H9 (cell line): ENCODE results near the gene ANKFY1. TPM values are rescaled to one million over a fixed set of nuclear protein-coding genes. Genes with fewer than 3 reads are reported as not detected.

Source experiments
- DNase-seq: peaks from one replicate; pipeline ENCODE4 v3.0.0-alpha.2; 2017
- H2AFZ ChIP-seq: one replicate; pipeline ENCODE4 v1.6.1; 2013; ENCODE audit warnings: mild to moderate bottlenecking, low read length, control low read depth, moderate library complexity
- H2AK5ac ChIP-seq: 2 replicates; pipeline ENCODE4 v1.6.1; 2013; ENCODE audit warnings: low read length, control low read depth, mixed read lengths; ENCODE audit not compliant: insufficient read length
- H2BK120ac ChIP-seq: one replicate; pipeline ENCODE4 v1.6.1; 2013; ENCODE audit warnings: low read depth, mild to moderate bottlenecking, low read length, control low read depth, inconsistent platforms; ENCODE audit not compliant: poor library complexity, severe bottlenecking
- H2BK12ac ChIP-seq: 2 replicates; pipeline ENCODE4 v1.6.1; 2013; ENCODE audit warnings: low read length, control low read depth, mixed read lengths, low read depth; ENCODE audit not compliant: insufficient read length
- H2BK15ac ChIP-seq: 2 replicates; pipeline ENCODE4 v1.6.1; 2013; ENCODE audit warnings: low read depth, low read length, control low read depth
- H2BK20ac ChIP-seq: one replicate; pipeline ENCODE4 v1.6.1; 2013; ENCODE audit warnings: low read depth, mild to moderate bottlenecking, low read length, control low read depth, inconsistent platforms; ENCODE audit not compliant: poor library complexity, severe bottlenecking
- H2BK5ac ChIP-seq: 2 replicates; pipeline ENCODE4 v1.6.1; 2013; ENCODE audit warnings: low read length, control low read depth, mixed read lengths; ENCODE audit not compliant: insufficient read length
- H3K14ac ChIP-seq: 2 replicates; pipeline ENCODE4 v1.6.1; 2013; ENCODE audit warnings: low read length, control low read depth; ENCODE audit not compliant: insufficient read depth
- H3K18ac ChIP-seq: 2 replicates; pipeline ENCODE4 v1.6.1; 2013; ENCODE audit warnings: low read depth, mild to moderate bottlenecking, mixed read lengths, low read length, control low read depth; ENCODE audit not compliant: insufficient read length
- H3K23ac ChIP-seq: 2 replicates; pipeline ENCODE4 v1.6.1; 2013; ENCODE audit warnings: low read length, control low read depth, mixed read lengths, low read depth; ENCODE audit not compliant: insufficient read length
- H3K23me2 ChIP-seq: 2 replicates; pipeline ENCODE4 v1.6.1; 2013; ENCODE audit warnings: low read depth, mild to moderate bottlenecking, mixed read lengths, low read length, control low read depth; ENCODE audit not compliant: insufficient read length, poor library complexity, severe bottlenecking
- H3K27ac ChIP-seq: 2 replicates; pipeline ENCODE4 v1.5.1; 2013; ENCODE audit warnings: low read length, control low read depth, mixed read lengths, low read depth; ENCODE audit not compliant: insufficient read length
- H3K27me3 ChIP-seq: 2 replicates; pipeline ENCODE4 v1.6.1; 2013; ENCODE audit warnings: low read length, control low read depth, inconsistent platforms; ENCODE audit not compliant: insufficient read depth
- H3K4ac ChIP-seq: 2 replicates; pipeline ENCODE4 v1.6.1; 2013; ENCODE audit warnings: low read depth, mild to moderate bottlenecking, control low read depth, inconsistent platforms, low read length, moderate library complexity
- H3K4me1 ChIP-seq: 2 replicates; pipeline ENCODE4 v1.6.1; 2013; ENCODE audit warnings: low read length, control low read depth, inconsistent platforms; ENCODE audit not compliant: insufficient read depth
- H3K4me2 ChIP-seq: 2 replicates; pipeline ENCODE4 v1.6.1; 2013; ENCODE audit warnings: low read length, control low read depth, mixed read lengths; ENCODE audit not compliant: insufficient read length, insufficient read depth
- H3K56ac ChIP-seq: 2 replicates; pipeline ENCODE4 v1.6.1; 2013; ENCODE audit warnings: low read depth, mild to moderate bottlenecking, mixed read lengths, low read length, control low read depth; ENCODE audit not compliant: insufficient read length
- H3K79me1 ChIP-seq: 2 replicates; pipeline ENCODE4 v1.6.1; 2013; ENCODE audit warnings: low read depth, mild to moderate bottlenecking, moderate library complexity, low read length, control low read depth, inconsistent platforms; ENCODE audit not compliant: insufficient read depth, poor library complexity, severe bottlenecking
- H3K79me2 ChIP-seq: 2 replicates; pipeline ENCODE4 v1.6.1; 2013; ENCODE audit warnings: low read length, control low read depth, inconsistent platforms; ENCODE audit not compliant: insufficient read depth
- H3K9ac ChIP-seq: 2 replicates; pipeline ENCODE4 v1.6.1; 2013; ENCODE audit warnings: low read length, control low read depth, mixed read lengths; ENCODE audit not compliant: insufficient read length; ENCODE audit errors: extremely low read depth
- H3K9me3 ChIP-seq: one replicate; pipeline ENCODE4 v1.6.1; 2013; ENCODE audit warnings: low read depth, low read length, inconsistent platforms; ENCODE audit not compliant: control insufficient read depth
- H3T11ph ChIP-seq: one replicate; pipeline ENCODE4 v1.6.1; 2013; ENCODE audit warnings: mild to moderate bottlenecking, low read length, control low read depth, inconsistent platforms
- H4K20me1 ChIP-seq: one replicate; pipeline ENCODE4 v1.6.1; 2013; ENCODE audit not compliant: control insufficient read depth, insufficient read length, insufficient read depth
- H4K5ac ChIP-seq: 2 replicates; pipeline ENCODE4 v1.6.1; 2013; ENCODE audit warnings: low read depth, mild to moderate bottlenecking, mixed read lengths, low read length, control low read depth; ENCODE audit not compliant: insufficient read length
- H4K8ac ChIP-seq: replicated peaks from 2 replicates; pipeline ENCODE4 v1.6.1; 2013; ENCODE audit warnings: low read length, control low read depth, mixed read lengths, low read depth; ENCODE audit not compliant: insufficient read length
- H4K91ac ChIP-seq: 2 replicates; pipeline ENCODE4 v1.6.1; 2013; ENCODE audit warnings: low read depth, mild to moderate bottlenecking, moderate library complexity, mixed read lengths, low read length, control low read depth; ENCODE audit not compliant: insufficient read length
- H3K27ac Mint-ChIP-seq, 3 experiments: 2 replicates in 2 of 3; 3 replicates in 1 of 3; pipeline ENCODE4 v1.8.0; 2020 to 2021; ENCODE audit warnings: mixed read lengths in 3 of 3, mild to moderate bottlenecking in 1 of 3, moderate library complexity in 1 of 3
- H3K27me3 Mint-ChIP-seq: 2 replicates; pipeline ENCODE4 v1.8.0; 2021; ENCODE audit warnings: low read depth, mild to moderate bottlenecking, moderate library complexity, mixed read lengths
- H3K36me3 Mint-ChIP-seq, 3 experiments: 2 replicates in 2 of 3; 3 replicates in 1 of 3; pipeline ENCODE4 v1.8.0; 2020 to 2021; ENCODE audit warnings: low read depth in 3 of 3, mixed read lengths in 3 of 3; ENCODE audit not compliant: insufficient read depth in 1 of 3
- H3K4me1 Mint-ChIP-seq, 2 experiments: 2 replicates each; pipeline ENCODE4 v1.8.0; 2020; ENCODE audit warnings: mixed read lengths in 2 of 2
- H3K4me3 Mint-ChIP-seq, 2 experiments: 2 replicates in 1 of 2; 3 replicates in 1 of 2; pipeline ENCODE4 v1.8.0; 2020 to 2021; ENCODE audit warnings: mild to moderate bottlenecking in 2 of 2, mixed read lengths in 2 of 2, moderate library complexity in 1 of 2
- H3K9me3 Mint-ChIP-seq, 2 experiments: 2 replicates in 1 of 2; 3 replicates in 1 of 2; pipeline ENCODE4 v1.8.0; 2020; ENCODE audit warnings: mild to moderate bottlenecking in 2 of 2, mixed read lengths in 2 of 2, moderate library complexity in 1 of 2
- CTCF ChIP-seq: fragments of 200-600 bp; sonication (generic); conservative IDR thresholded peaks from 3 replicates; pipeline ENCODE4 v1.8.0; 2021; ENCODE audit warnings: antibody characterized with exemption, mild to moderate bottlenecking
- WGBS: extraction: QIAGEN DNeasy Blood & Tissue Kit; methylation state at CpG from one replicate; pipeline ENCODE4 v1.1.7; 2013; ENCODE audit warnings: missing lambda C conversion rate, low lambda C conversion rate, mixed read lengths; ENCODE audit not compliant: insufficient read length; ENCODE audit errors: extremely low coverage; 5-methylcytosine and 5-hydroxymethylcytosine counted together
- total RNA-seq: library from RNA; stranded (reverse); gene quantifications from 2 replicates; pipeline ENCODE4 v1.2.1, GENCODE V29; 2021

Gene ANKFY1
- total RNA-seq, 1 experiment from 2014 or later = 51.9 TPM

DNA sequence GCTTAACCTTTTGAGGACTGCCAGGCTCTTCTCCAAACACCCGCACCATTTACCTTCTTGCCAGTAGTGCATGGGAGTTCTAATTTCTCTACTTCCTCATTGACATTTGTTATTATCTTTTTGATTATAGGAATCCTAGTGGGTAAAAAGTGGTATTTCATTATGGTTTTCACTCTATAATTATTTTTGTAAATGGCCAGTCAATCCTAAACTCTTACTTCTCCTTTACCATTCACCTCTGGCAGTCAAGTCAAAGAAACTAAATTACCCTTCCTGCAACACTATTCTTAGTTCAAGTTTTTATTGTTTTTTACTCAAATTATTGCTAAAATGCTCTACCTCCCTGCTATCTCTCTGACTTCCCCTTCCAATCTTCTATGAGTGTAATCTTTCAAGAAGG is 29.8 kb upstream of the ANKFY1 start:
- no peak overlapping the region for H3K27ac Mint-ChIP-seq
- Histone ChIP-seq H3K79me2 (peaks cover 3% of the 10 kb centered on the region; the same call in 1 of the 2 replicates), H4K5ac (no peak overlapping the region), H3K27ac (no peak overlapping the region), H2BK120ac (no peak overlapping the region), H3K79me1 (no peaks in the 10 kb centered on the region), H2AFZ (no peak overlapping the region), H3K4me2 (no peak overlapping the region), H2BK5ac (no peak overlapping the region), H3K14ac (no peak overlapping the region), H3K4me1 (no peaks in the 10 kb centered on the region), H3K9me3 (no peaks in the 10 kb centered on the region), H2BK20ac (no peak overlapping the region), H2BK12ac (no peak overlapping the region), H3K9ac (no peak overlapping the region), H3T11ph (no peak overlapping the region), H2AK5ac (no peak overlapping the region), H3K4ac (no peak overlapping the region), H3K23ac (no peak overlapping the region), H3K23me2 (no peaks in the 10 kb centered on the region), H4K91ac (no peak overlapping the region), H4K20me1 (no peaks in the 10 kb centered on the region), H3K27me3 (no peaks in the 10 kb centered on the region), H2BK15ac (no peak overlapping the region), H3K18ac (no peak overlapping the region), H3K56ac (no peak overlapping the region), H4K8ac (no peak overlapping the region)
- TF ChIP-seq CTCF = no peak
- peaks cover 8 to 10% of the 10 kb centered on the region in 2 experiments for H3K4me1 Mint-ChIP-seq
- H3K36me3 Mint-ChIP-seq = peaks cover 13 to 80% (median 62%) of the 10 kb centered on the region in 3 experiments; a peak in 6 of 7 replicates
- H3K27me3 Mint-ChIP-seq = no peaks in the 10 kb centered on the region
- no peak overlapping the region for H3K4me3 Mint-ChIP-seq
- DNase-seq = no peak
- no CpG with 5 or more reads among the region's 1 CpG for WGBS
- H3K9me3 Mint-ChIP-seq = no peaks in the 10 kb centered on the region
